HG02840 (cell line): Measurements from ENCODE around the gene RGS19.

Experiments used
- ATAC-seq: cut with Tn5 transposase; IDR thresholded peaks from one replicate; pipeline ENCODE4 v1.9.1; 2021; ENCODE audit warnings: mild to moderate bottlenecking, moderate library complexity, moderate number of reproducible peaks; ENCODE audit not compliant: unreplicated experiment, low FRiP score

The RGS19 gene

GRCh38 chr20:64037498-64038213 is 41.7 kb downstream of the RGS19 start:
- no peak for ATAC-seq

GRCh38 chr20:64037199-64037497 is 42.2 kb downstream of the RGS19 start:
- no peak for ATAC-seq

- ATAC-seq, result no peak
Measured at GRCh38 chr20:64036346-64037198, 42.7 kb downstream of the RGS19 start.

GRCh38 chr20:64035933-64036345 is 43.4 kb downstream of the RGS19 start, which contains the start of gene C20orf204:
Gene C20orf204 (plus strand): TSS chr20:64036182. CDS start chr20:64036324, 142 bp downstream.
- no peak for ATAC-seq

- ATAC-seq, result no peak
Measured at GRCh38 chr20:64035066-64035932, 44.0 kb downstream of the RGS19 start.

- no peak for ATAC-seq
Measured at GRCh38 chr20:64033981-64034493, 45.3 kb downstream of the RGS19 start.

GRCh38 chr20:64032706-64033624 is 46.4 kb downstream of the RGS19 start:
- no peak for ATAC-seq

GRCh38 chr20:64031822-64032314 is 47.5 kb downstream of the RGS19 start:
- no peak for ATAC-seq

- no peak for ATAC-seq
Measured at GRCh38 chr20:64030371-64031134, 48.8 kb downstream of the RGS19 start.

GRCh38 chr20:64029293-64030117 is 49.8 kb downstream of the RGS19 start:
- no peak for ATAC-seq

- ATAC-seq, result no peak
Measured at GRCh38 chr20:64027981-64028685, 51.2 kb downstream of the RGS19 start.

GRCh38 chr20:64025826-64026412 is 53.4 kb downstream of the RGS19 start:
- no peak for ATAC-seq

- ATAC-seq, result no peak
Measured at GRCh38 chr20:64025101-64025825, 54.1 kb downstream of the RGS19 start.

- no peak for ATAC-seq
Measured at GRCh38 chr20:64024141-64024990, 55.0 kb downstream of the RGS19 start.
